Activated B cell treated with CpG ODN at 0.5 μM for 24 hours (primary cell): ENCODE results near the gene OSTN. TPM values are rescaled to one million over a fixed set of nuclear protein-coding genes. Genes with fewer than 3 reads are reported as not detected.

Experiments used
- ATAC-seq: fragments of 200-7000 bp; cut with Tn5 transposase; one replicate; pipeline ENCODE4 v1.10.0; 2021; ENCODE audit warnings: low read depth, mild to moderate bottlenecking, moderate library complexity
- CTCF ChIA-PET: fragments of 350-600 bp; sonication (Branson Sonifier 250); formaldehyde crosslinking; loops from one replicate; lab custom pipeline; 2021; ENCODE audit warnings: antibody characterized with exemption; lab: Charles Lee
- POLR2A ChIA-PET: fragments of 350-600 bp; sonication (Branson Sonifier 250); formaldehyde crosslinking; loops from one replicate; lab custom pipeline; 2021; ENCODE audit warnings: antibody characterized with exemption; lab: Charles Lee
- DNase-seq: peaks from one replicate; pipeline ENCODE4 v3.0.0; 2022
- H3K27ac Mint-ChIP-seq: one replicate; pipeline ENCODE4 v1.8.0; 2020; ENCODE audit warnings: mixed read lengths
- H3K27me3 Mint-ChIP-seq: one replicate; pipeline ENCODE4 v1.8.0; 2021; ENCODE audit warnings: mixed read lengths
- H3K36me3 Mint-ChIP-seq: one replicate; pipeline ENCODE4 v1.8.0; 2021; ENCODE audit warnings: low read depth, mixed read lengths
- H3K4me1 Mint-ChIP-seq: one replicate; pipeline ENCODE4 v1.8.0; 2021; ENCODE audit warnings: mixed read lengths
- H3K4me3 Mint-ChIP-seq: one replicate; pipeline ENCODE4 v1.8.0; 2020; ENCODE audit warnings: mild to moderate bottlenecking, mixed read lengths
- H3K9me3 Mint-ChIP-seq: one replicate; pipeline ENCODE4 v1.8.0; 2020; ENCODE audit warnings: mixed read lengths
- CTCF ChIP-seq: fragments of 200-600 bp; IDR thresholded peaks from one replicate; pipeline ENCODE4 v1.8.0; 2022; ENCODE audit warnings: antibody characterized with exemption, mild to moderate bottlenecking
- intact Hi-C: fragments of 100-400 bp; cut with micrococcal nuclease; formaldehyde crosslinking; loops from one replicate; pipeline ENCODE4 v1.15.1; 2024
- total RNA-seq: library from RNA; stranded (reverse); gene quantifications from 2 replicates; pipeline ENCODE4 v1.2.3, GENCODE V29; 2022

Gene OSTN
- total RNA-seq, 1 donor from 2014 or later, result not detected

GRCh38 chr3:191165802-191166201 lies 33.2 kb upstream of the OSTN start:
- POLR2A ChIA-PET, result no interaction called here
- peaks cover 5% of the 10 kb centered on the region for H3K9me3 Mint-ChIP-seq
- no peaks in the 10 kb centered on the region for H3K36me3 Mint-ChIP-seq

DNA sequence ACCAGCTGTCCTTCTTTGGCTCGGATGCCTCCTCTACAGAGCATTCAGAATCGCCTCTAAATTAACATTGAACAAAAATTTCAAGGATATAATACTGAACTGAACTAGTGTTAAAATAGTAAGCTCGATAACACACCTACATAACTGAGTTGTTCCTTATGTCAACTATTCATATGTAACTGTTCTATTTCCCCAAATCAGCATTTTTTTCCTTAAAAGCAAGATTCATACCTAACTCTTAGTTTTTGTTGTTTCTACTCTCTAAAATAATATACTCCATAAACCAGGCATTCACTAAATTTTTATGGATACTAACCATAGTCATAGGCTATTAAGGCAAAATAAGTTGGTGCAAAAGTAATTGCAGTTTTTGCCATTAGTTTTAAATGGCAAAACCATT lies 32.7 kb upstream of the OSTN start:
- no peak overlapping the region for H3K27ac Mint-ChIP-seq
- no peak for TF ChIP-seq CTCF
- H3K27me3 Mint-ChIP-seq, result no peaks in the 10 kb centered on the region
- intact Hi-C loops, result no loop called here
- ATAC-seq (no peak), DNase-seq (no peak)
- peaks cover 5% of the 10 kb centered on the region for H3K9me3 Mint-ChIP-seq
- peaks cover 10% of the 10 kb centered on the region for H3K4me1 Mint-ChIP-seq
- CTCF ChIA-PET, result no interaction called here
- H3K36me3 Mint-ChIP-seq, result no peaks in the 10 kb centered on the region
- POLR2A ChIA-PET, result no interaction called here
- H3K4me3 Mint-ChIP-seq, result no peak overlapping the region

More at GRCh38 chr3:191165802-191166201, 33.2 kb upstream of the OSTN start:
- ATAC-seq, result no peak
- no peak for DNase-seq
- no peak overlapping the region for H3K27ac Mint-ChIP-seq
- H3K27me3 Mint-ChIP-seq, result no peaks in the 10 kb centered on the region
- H3K4me3 Mint-ChIP-seq, result no peak overlapping the region
- intact Hi-C loops, result no loop called here
- TF ChIP-seq CTCF, result no peak
- H3K4me1 Mint-ChIP-seq, result peaks cover 10% of the 10 kb centered on the region
- CTCF ChIA-PET, result no interaction called here

GRCh38 chr3:191169566-191169965 lies 29.5 kb upstream of the OSTN start:
- intact Hi-C loops, result loop anchor here (2.0 kb wide), 1 partner anchor 37 kb away; no protein-coding TSS in a partner anchor

DNA sequence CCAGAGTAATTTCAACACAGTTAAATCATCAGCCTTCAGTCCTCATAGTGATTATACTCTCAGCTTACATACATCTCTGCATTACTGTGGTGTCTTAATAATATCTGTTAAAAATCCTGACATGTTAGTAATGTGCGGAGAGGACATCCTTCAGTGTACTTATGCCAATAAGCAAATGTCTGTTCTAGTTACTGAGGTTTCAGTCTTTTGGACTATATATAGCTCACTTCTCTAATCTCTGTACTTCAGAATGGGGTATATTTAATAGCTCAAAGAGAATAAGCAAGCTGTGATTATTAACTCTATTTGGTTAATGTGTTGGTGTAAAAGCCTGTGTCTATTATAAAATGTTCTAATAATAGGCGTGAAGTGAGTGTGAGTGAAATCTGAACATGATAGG lies 28.9 kb upstream of the OSTN start:
- H3K4me1 Mint-ChIP-seq, result peaks cover 10% of the 10 kb centered on the region
- H3K27me3 Mint-ChIP-seq, result no peaks in the 10 kb centered on the region
- H3K9me3 Mint-ChIP-seq, result no peaks in the 10 kb centered on the region
- ATAC-seq (no peak), DNase-seq (no peak)
- intact Hi-C loops, result no loop called here
- ChIA-PET POLR2A (interaction anchor here (0.6 kb wide), 1 partner anchor 25 kb away, joined by 4 read pairs; no protein-coding TSS in a partner anchor), CTCF (no interaction called here)
- no peak overlapping the region for H3K27ac Mint-ChIP-seq
- H3K36me3 Mint-ChIP-seq, result no peaks in the 10 kb centered on the region
- no peak overlapping the region for H3K4me3 Mint-ChIP-seq
- no peak for TF ChIP-seq CTCF

More at GRCh38 chr3:191169566-191169965, 29.5 kb upstream of the OSTN start:
- no peak for TF ChIP-seq CTCF
- H3K36me3 Mint-ChIP-seq, result no peaks in the 10 kb centered on the region
- ChIA-PET CTCF (no interaction called here), POLR2A (no interaction called here)
- no peak overlapping the region for H3K27ac Mint-ChIP-seq
- H3K9me3 Mint-ChIP-seq, result no peaks in the 10 kb centered on the region
- ATAC-seq, result no peak
- H3K27me3 Mint-ChIP-seq, result no peaks in the 10 kb centered on the region
- DNase-seq, result no peak
- no peak overlapping the region for H3K4me3 Mint-ChIP-seq
- H3K4me1 Mint-ChIP-seq, result peaks cover 10% of the 10 kb centered on the region

- intact Hi-C loops, result no loop called here
- ATAC-seq, result no peak
- ChIA-PET CTCF (interaction anchor here (0.7 kb wide), 1 partner anchor 31 kb away, joined by 3 read pairs; no protein-coding TSS in a partner anchor), POLR2A (interaction anchor here (0.5 kb wide), 1 partner anchor 981 kb away, joined by 4 read pairs; no protein-coding TSS in a partner anchor)
- Mint-ChIP-seq H3K36me3 (no peaks in the 10 kb centered on the region), H3K4me3 (no peak overlapping the region), H3K9me3 (peaks cover 6% of the 10 kb centered on the region), H3K4me1 (peaks cover 3% of the 10 kb centered on the region), H3K27me3 (no peaks in the 10 kb centered on the region), H3K27ac (no peak overlapping the region)
- TF ChIP-seq CTCF, result no peak
- no peak for DNase-seq
Observed at GRCh38 chr3:191175102-191175501, 23.9 kb upstream of the OSTN start.
